Measurements from ENCODE around the gene ANKRD33B. TPM values are rescaled to one million over a fixed set of nuclear protein-coding genes. Genes with fewer than 3 reads are reported as not detected.

The ANKRD33B gene
- polyA plus RNA-seq, 1 donor (not counting 4 experiments of a cell fraction or from before 2014, with no cell fraction given): 1.9 TPM

GRCh38 chr5:10706326-10706725 is 142.5 kb downstream of the ANKRD33B start:
- Histone ChIP-seq H2AFZ (ENCODE audit: control insufficient read depth, low read length) (no peak overlapping the region), H3K27ac (ENCODE audit: control insufficient read depth, insufficient read depth, low read length) (peak overlapping the region; percentile 89), H3K9me3 (ENCODE audit: control insufficient read depth, low read depth, low read length) (no peaks in the 10 kb centered on the region), H3K4me2 (ENCODE audit: control insufficient read depth, extremely low read depth, insufficient read depth, low read depth, low read length) (peak overlapping the region; percentile 49), H3K36me3 (ENCODE audit: control insufficient read depth in 2 of 2, extremely low read depth in 1 of 2, insufficient read depth in 2 of 2, low read length in 2 of 2) (no peaks in the 10 kb centered on the region), H3K4me3 (ENCODE audit: control insufficient read depth in 2 of 3, extremely low read depth in 1 of 3, insufficient read depth in 2 of 3, low read depth in 1 of 3, low read length in 3 of 3) (no peak overlapping the region), H4K20me1 (ENCODE audit: control insufficient read depth, extremely low read depth, insufficient read depth, low read length) (no peaks in the 10 kb centered on the region), H3K4me1 (ENCODE audit: control insufficient read depth, extremely low read depth, insufficient read depth, low read length) (peaks cover 65% of the 10 kb centered on the region), H3K9ac (ENCODE audit: control insufficient read depth, extremely low read depth, insufficient read depth, low read length) (no peak overlapping the region), H3K27me3 (ENCODE audit: control insufficient read depth, extremely low read depth, insufficient read depth, low read length) (no peaks in the 10 kb centered on the region), H3K79me2 (ENCODE audit: control insufficient read depth, insufficient read depth, low read length) (peaks cover 4% of the 10 kb centered on the region), H3K9me1 (ENCODE audit: control insufficient read depth, extremely low read depth, insufficient read depth, low read length) (no peaks in the 10 kb centered on the region)
- dilution Hi-C loops (cut with MboI; ENCODE audit: extremely low pct_ligation_motif_present, low sequenced_read_pairs): no loop called here
- DNase-seq (ENCODE audit: low read depth, low spot score) (no peak), FAIRE-seq (no peak)
- no peak for TF ChIP-seq EZH2 (IDR thresholded peaks at IDR 0.05; ENCODE audit: low read length)
- TF ChIP-seq CTCF (optimal IDR thresholded peaks at IDR 0.05 in 1 of 3, IDR thresholded peaks at IDR 0.05 in 1 of 3, conservative IDR thresholded peaks at IDR 0.05 in 1 of 3; ENCODE audit: extremely low read depth in 1 of 3, insufficient read depth in 2 of 3, low read length in 3 of 3): no peak

Small RNA genes within 50 kb of the gene (small RNA-seq; reads per million reads assigned to genes)
- gene AC012629.4 (ENCODE audit: insufficient read length in 3 of 3, low read depth in 3 of 3, low replicate concordance in 1 of 3) (0 reads per million in 3 experiments), gene AC112200.1 (ENCODE audit: insufficient read length in 3 of 3, low read depth in 3 of 3, low replicate concordance in 1 of 3) (0 reads per million in 3 experiments)

Other genes with a start within 250 kb of the ANKRD33B start
- gene MARCHF6, start 210.4 kb upstream of the ANKRD33B start, polyA plus RNA-seq: 92.6 to 196 TPM (median 174 TPM) in 3 replicates
- gene ROPN1L, start 122.2 kb upstream of the ANKRD33B start, polyA plus RNA-seq: 0.09 to 0.22 TPM in 2 of 3 replicates, not detected in the other
- 18.0 to 88.6 TPM (median 30.4 TPM) in 3 replicates for gene DAP, start 197.2 kb downstream of the ANKRD33B start, polyA plus RNA-seq

Measured in keratinocyte (primary cell).